ENCODE data around the gene SPATA7. TPM values are rescaled to one million over a fixed set of nuclear protein-coding genes. Genes with fewer than 3 reads are reported as not detected.

SPATA7 gene
- total RNA-seq, 1 donor from 2014 or later: 8.8 TPM

DNA sequence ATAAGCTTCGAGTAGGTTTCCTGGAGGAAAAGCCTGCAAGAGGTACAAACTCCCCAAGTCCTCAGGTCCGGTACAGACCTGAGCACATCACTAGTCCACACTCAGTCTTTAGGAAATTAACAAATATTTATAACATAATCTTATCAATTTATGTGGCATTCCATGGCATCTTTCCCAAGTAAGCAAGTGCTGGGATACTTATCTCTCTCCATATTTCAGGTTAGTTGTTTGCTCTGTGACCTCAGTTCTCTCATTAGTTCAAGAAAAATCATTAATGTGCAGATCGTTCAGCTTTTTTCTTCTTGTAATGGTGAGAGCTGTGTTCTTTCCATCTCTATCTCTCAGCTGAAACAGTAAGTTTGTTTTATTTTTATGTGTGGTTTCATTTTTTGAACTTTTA is 34.7 kb downstream of the SPATA7 start:
- DNase-seq: no peak

DNA sequence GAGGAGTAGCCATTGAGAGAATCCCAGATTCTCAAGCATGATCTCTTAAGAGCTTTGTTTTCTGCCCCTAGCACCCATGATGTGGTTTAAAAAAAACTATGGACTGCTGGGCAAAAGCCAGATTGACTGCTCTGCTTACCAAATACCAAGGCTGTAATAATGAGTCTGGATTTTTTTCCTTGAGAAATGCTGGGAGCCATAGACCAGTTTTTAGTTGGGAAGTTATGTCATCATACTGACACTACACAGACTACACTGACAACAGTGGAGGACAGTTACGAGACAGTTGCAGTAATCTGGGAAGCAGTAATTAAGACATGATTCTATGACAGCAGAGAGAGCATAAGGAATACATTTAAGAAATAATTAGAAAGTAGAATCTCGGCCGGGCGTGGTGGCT is 35.8 kb downstream of the SPATA7 start:
- DNase-seq: no peak

DNA sequence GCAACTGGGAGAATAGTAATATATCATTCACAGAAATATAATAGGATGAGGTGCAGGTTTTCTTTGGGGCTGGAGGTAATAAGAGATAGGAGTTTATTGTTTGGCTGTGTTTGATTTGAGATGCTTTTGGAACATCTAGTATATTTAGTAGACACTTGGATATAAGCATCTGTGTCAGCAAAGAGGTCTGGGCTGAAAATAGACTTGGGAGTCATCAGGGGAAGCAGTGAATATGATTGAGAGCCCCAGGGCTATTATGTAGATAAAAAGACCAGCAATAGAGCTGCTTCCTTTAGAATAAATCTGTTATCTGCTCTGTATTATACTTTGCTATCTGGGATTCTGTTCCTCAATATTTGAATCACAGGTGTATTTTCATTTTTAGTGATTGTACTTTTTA is 36.6 kb downstream of the SPATA7 start:
- DNase-seq: no peak

DNA sequence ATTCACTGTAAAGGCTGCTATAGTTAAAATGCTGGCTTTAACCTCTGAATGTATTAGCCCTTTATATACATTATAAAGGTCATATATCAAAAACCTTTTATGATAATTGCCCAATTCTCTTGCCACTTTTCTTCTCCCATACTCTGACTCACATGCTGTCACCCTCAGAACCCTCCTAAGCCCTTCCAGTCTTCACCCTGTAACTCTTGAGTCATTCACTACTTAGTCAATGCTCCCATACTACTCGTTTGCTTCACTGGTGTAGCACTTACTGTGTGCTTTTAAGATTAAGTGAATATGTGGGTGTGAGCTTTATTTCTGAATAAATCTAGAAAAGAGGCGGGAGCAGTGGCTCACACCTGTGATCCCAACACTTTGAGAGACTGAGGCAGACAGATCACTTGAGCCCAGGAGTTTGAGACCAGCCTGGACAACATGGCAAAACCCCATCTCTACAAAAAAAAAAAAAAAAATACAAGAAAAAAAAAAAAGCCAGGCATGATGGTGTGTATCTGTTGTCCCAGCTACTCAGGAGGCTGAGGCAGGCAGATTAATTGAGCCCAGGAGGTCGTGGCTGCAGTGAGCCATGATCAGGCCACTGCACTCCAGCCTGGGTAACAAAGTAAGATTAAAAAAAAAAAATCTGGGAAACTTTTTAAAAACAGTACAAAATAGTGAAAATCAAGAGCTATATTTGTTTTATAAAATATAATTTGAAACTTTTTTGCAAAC is 37.6 kb downstream of the SPATA7 start:
- no peak for DNase-seq

DNA sequence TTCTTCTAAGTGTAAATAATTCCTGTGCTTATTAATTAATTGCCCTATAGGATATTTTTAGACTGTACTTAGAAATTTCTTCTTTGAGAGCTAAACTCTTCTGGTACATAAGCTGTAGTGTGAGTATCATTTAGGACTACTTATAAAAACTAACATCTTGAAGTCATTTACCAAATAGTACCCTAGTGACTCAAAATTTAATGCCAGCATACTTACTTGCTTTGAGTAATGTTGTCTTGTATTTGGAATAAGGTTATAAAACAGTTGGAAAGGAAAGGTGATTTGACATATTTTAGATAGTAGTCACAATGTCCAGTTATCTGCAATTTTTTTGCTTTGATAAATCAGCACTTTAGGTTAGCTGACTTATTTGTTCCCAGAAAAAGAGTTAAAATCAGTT is 39.1 kb downstream of the SPATA7 start:
- DNase-seq: no peak

DNA sequence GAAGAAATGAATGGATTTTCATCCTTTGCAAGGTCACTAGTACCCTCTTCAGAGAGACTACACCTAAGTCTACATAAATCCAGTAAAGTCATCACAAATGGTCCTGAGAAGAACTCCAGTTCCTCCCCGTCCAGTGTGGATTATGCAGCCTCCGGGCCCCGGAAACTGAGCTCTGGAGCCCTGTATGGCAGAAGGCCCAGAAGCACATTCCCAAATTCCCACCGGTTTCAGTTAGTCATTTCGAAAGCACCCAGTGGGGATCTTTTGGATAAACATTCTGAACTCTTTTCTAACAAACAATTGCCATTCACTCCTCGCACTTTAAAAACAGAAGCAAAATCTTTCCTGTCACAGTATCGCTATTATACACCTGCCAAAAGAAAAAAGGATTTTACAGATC is 40.8 kb downstream of the SPATA7 start:
- DNase-seq: no peak

DNA sequence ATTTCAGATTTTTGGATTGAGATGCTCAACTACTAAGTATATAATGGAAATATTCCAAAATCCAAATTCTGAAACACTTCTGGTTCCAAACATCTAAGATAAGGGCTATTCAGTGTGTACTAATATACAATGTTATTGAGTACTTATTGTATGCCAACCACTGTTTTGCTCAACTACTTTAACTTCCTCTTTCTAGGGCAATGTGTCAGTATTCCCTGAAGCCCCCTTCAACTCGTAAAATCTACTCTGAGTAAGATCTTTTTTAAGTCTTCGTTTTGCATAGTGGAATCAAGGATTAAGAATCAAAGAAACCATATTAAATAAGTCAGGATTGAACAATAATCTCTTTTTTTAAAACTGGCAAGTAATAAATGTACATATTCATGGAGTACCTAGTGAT is 45.5 kb downstream of the SPATA7 start:
- DNase-seq: no peak

DNA sequence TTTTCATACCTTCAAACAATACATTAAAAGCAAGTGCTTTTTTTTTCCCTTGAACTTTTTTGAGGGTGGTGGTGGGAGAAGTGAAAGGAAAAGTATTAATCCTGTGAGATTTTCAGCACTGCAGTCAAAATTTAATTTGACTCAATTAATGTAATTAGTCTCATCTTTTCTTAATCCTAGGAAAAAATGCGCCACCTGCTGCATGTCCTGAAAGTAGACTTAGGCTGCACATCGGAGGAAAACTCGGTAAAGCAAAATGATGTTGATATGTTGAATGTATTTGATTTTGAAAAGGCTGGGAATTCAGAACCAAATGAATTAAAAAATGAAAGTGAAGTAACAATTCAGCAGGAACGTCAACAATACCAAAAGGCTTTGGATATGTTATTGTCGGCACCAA is 52.2 kb downstream of the SPATA7 start:
- DNase-seq: peak; percentile 21

DNA sequence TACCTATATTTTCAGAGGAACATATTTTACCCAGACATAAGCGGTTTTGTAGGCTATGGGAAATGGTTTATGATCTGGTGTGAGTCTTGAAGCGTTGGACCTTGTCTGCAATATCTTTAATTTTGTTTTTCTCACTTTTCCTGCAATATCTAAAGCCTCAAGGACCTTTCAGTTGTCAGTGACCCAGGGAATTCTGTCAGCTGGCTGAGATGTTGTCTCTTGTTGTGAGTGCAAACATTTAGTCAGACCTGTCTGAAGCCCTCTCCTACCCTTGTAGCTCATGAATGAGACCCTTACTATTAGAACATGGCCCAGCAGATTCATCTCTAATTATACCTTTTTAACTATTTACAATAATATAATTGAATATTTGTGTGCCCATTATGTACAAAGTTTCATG is 53.6 kb downstream of the SPATA7 start:
- no peak for DNase-seq

DNA sequence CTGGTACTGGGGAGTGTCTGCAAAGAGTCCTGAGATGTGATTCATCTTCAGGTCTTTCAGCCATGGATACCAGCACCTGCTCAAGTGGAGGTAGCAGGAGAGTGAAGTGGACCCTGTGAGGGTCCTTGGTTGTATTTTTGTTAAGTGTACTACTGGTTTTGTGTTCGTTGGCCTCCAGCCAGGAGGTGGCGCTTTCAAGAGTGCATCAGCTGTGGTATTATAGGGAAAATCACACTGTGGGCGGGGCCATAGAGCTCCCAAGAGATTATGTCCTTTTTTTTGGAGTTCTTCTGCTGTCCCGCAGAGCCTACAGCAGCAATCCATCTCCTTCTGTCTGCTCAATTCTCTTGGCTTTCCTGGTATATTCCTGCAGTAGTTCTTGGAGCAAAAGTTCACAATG is 66.8 kb downstream of the SPATA7 start:
- no peak for DNase-seq

DNA sequence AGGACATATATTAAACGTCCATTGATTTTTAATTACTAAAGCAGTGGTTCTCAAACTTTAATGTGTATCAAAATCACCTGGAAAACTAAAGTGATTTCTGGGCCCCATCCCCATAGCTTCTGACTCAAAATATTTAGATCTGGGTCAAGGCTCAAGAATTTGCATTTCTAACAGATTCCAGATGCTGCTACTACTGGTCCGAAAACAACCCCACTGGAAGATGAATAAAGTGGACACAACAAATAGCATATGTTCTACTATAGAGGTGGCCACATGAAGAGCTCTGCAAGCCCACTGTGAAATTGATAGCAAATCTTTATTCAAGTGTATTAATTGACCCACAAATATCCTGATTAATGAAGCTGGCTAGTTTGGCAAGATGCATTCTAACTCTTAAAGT is 69.4 kb downstream of the SPATA7 start:
- DNase-seq: no peak

DNA sequence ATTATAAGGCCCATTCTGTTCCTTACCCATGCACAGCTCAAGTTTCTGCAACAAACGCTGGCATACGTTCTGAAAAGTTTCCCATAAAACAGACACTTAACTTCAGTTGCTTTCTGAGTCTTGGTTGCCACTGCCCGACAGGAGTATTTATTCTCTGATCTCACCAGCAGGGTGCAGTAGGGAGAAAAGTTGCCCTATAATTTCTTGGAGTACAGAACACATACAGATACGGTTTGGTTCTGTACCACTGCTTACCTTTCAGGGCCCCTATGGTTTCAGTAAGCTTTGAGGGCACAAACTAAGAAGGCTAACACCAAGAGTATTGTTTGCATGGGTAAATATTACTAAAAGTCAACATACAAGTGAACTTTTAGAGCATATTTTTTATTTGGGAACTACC is 77.9 kb downstream of the SPATA7 start:
- DNase-seq: peak; percentile 42

DNA sequence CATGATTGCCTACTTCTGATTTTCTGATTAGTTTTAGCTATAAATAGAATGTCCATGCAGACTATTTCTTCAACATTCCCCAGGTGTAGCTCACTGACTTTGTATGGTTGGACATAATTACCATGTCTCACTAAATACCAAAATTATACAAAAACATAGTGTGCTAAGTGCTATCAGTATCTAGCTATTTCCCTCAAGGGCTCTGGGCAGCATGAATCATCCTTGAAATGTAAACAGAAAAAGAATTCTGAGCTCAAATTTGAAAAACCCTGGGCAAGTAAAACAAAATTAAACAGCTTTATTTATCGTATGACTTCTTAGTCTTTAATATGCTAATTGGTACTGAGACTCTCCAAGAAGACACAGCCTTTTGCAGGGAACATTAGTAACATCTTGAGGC is 82.9 kb downstream of the SPATA7 start:
- no peak for DNase-seq

DNA sequence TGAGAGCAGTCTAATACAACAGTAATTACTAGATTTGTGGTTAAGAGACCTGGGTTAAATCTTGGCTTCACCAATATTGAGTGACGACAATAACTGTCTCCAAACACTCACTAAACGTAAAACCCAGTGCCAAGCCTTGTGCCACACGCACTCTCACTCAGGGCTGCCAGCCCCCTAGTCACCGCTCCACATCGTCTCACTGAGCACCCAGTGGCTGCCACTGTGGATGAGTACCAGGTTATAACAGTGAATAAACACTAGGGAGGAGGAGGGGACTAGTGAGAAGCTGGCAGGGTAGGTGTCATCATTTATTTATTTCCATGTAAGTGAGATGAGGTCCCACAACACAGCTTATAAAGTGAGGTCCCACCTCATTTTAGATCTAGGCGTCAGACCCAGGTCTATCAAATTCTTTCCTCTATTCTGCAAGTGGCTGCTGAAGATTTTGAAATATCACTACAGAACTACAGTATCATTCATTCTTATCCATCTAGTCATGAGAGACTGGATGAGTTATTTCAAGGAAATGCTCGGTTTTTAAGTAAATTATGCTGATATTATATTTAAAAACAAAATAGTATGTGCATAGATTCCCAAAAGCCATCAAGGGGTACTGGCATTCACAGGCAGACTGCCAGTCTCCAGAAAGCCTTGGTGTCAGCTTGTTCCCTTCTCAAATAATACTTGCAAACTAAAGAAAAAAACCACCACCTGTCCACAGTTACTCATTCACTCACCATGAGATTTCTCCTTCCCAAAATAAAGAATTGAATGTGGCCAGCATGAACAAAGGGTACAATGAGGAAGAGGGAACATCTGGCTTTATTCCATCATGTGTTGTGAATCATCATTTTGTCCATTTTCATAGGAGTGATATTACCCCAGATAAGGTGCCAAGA is 85.3 kb downstream of the SPATA7 start:
- DNase-seq: peak; percentile 31

DNA sequence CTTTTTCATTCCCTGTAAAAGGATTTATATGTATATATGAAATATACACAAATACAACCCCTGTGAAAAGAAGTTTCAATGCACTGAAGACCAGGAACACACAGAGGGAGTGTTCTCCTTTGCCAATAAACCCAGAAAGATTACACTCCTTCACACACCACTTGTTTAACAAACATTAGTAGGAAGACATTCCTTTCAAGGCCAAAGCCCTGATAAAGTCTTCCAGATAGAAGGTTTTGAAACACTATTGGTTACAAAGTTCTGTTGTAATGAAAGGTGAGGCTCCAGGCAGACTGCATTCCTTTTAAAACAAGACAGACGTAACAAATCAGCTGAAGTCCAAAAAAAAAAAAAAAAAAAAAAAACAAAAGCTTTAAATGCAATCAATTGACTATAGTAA is 88.3 kb downstream of the SPATA7 start:
- DNase-seq: no peak

DNA sequence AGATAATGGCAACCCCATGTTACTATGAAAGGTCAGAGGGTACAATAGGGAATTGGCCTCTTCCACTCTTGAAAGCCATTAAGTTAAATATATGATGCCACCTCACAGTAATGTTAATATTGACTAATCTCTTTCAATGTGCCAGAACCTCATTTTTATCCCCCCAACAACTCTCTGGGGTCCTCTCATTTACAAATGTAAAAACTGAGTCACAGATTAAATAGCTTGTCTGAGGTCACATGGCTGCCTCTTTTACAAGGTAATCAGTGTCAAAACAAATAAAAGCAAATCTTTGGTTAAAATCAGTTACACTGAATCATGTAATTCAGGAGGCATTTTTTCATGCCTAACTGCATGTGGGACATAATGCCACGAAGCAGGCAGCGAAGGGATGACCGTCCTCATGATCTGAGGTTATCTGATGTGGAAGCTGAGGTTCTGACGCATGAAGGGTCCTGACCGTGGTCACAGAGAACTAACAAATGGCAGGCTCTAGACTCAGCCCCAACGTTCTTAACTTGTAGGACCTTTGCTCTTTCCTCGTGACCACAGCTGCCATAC is 90.8 kb downstream of the SPATA7 start:
- DNase-seq: no peak

DNA sequence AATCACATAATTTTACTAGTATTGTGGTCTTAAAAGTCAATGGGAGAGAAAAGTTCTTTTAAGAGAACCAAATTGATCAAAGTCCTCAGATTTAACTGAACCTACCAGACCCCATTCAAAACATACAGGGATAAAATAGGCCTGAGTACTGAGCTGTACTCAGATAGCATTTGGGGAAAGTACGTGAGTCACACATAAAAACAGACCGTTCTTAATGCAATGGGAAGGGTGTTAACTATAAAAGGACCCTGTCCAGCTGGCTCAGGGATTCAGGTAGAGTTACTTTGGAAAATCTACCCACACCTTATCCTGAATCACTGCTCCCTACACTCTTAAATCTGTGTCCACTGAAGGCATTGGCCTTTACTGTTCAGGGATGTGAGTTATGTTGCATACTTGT is 91.4 kb downstream of the SPATA7 start:
- DNase-seq: no peak

DNA sequence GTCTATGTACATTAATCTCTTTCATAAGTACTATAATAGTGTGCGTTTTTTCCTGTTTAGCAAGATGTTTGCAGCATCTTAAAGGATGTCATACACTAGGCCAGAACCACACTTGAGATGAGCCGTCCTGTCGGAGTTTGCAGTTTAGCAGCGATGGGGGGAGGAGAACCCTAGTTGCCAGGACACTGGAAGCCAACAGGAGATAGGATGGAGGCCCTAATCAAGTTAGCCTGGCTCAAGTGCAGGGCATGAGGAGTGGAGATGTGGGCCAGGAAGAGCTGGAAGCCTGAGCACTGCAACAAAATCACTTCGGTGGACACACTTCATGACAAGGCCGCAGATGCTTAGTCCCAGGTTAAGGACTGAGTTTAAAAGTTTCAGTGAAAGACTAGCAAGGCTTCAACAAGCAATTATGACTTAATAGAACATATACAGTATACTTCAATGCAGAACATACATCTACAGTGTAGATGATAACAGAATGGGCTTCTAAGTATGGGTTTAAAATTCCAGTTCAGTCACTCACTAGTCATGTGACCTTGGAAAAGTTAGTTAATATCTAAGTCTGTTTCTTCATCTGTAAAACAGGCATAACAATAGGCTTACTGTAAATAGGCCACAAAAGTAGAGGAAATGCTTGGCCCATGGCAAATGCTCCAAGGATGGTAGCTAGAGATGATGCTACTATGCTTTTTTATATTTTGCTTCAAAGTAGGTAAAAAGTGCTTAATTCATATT is 92.2 kb downstream of the SPATA7 start:
- no peak for DNase-seq

DNA sequence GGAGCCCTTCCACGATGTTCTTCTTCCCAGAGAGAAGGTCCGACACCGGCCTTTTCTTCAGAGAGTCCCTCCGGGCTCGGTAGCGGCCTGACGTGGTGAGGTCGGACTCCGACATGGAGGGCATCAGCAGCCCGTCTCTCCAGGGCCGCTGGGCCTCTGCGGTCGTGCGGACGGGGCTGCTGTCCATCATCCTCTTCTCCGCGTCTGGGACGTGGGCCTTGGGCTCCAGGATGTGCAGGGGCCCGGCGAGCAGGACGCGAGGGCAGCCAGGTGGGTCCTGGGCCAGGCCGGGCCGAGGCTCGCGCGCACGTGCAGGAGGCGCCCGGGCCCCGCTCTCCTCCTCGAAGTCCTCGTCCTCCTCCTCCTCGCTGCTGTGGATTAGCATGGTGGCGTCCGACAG is 93.5 kb downstream of the SPATA7 start:
- no peak for DNase-seq

DNA sequence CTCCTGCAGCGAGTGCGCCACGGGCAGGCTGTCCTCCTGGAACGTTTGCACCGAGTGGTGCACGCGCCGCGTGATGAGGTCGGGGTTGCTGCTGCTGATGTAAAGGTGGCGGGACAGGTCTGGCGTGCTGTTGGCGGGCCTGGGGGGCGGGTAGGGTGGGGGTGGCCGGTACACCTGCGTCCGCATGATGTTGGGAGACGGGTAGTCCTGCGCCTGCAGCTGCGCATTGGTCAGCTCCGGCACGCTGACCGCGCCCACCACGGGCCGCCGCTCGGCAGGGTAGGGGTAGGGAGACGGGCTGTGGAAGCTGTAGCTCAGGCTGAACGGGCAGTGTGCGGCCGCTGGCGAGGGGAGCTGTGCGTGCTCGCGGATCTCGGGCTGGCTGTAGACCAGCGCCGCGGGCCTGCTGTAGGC is 94.1 kb downstream of the SPATA7 start:
- DNase-seq: no peak

DNA sequence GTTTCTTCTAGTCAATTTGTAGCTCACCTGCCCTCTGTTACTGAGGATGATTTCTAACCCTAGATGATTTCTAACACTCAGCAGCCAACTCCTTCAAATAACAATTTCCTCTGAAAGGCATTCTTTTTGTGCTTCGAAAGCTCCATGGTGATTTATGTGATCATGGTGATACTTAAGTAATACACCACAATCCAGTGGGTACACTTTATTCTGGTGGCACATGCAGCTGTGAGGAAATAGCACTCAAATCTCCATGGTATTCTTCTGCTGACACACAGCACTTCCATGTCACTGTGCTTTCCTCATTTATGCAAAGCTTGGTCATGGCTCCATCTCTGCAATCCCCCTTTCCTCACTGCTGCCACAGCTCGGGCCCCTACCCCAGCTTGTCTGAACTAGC is 95.6 kb downstream of the SPATA7 start:
- no peak for DNase-seq

DNA sequence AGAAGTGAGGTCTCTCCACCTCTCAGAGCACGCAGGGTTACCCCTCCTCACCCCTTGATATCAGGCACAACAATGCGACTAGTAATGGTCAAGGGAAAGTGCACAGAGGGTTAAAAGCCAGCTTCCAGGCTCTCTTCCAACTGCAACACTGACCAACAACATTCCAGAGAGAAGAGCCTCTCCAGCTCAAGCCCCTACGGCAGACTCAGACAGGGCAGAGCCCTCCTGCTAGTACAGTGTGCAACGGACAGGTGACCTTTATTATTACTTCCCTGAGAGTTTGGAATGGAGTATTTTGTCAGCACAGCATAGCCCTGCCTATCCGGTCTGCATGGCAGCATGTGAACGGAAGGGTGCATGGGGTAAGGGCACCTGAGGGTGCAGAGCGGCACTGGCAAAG is 96.3 kb downstream of the SPATA7 start:
- DNase-seq: no peak

DNA sequence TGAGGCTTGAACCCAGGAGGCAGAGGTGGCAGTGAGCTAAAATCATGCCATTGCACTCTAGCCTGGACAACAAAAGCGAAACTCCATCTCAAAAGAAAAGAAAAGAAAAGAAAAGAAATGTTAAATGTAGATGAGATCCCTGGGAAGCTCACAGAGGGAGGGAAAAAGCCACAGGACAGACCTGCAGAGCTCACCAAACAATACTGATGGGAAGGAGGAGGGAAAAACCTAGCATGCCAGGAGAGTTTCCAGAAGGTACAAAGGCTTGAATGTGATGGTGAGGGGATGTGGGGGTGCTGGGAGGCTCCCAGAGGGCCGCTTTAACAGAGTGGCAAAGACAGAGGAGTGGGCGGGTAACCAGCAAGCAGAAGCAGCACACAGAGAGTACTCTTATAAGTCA is 97.1 kb downstream of the SPATA7 start:
- no peak for DNase-seq
